ENCODE results near the gene AIFM2.
"Not testable (repeated sequence)": the region's sequence is repeated elsewhere in the genome, so short reads cannot be mapped to it uniquely, and the experiment has no call there.

Gene AIFM2

GRCh38 chr10:70090951-70091350, 41.7 kb downstream of the AIFM2 start:
- no peak for DNase-seq (ENCODE audit: low spot score)

DNA sequence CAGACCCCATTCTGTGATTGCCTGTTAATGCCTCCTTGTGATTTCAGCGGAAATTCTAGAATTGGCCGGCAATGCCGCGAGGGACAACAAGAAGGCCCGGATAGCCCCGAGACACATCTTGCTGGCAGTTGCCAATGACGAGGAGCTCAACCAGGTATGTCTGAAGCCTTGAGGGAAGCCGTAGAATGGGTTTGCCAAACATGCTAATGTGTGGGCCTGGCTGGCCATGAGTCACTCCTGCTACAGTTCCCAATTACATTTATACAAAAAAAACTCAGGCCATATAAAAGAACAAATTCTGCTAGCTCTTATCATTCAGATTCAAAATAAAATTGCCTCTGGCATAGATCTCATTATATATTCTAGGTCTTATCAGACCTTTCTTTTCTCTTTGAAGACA, 42.6 kb downstream of the AIFM2 start:
- DNase-seq (ENCODE audit: low spot score) = no peak

- no peak for DNase-seq (ENCODE audit: low spot score)
Observed at GRCh38 chr10:70088308-70088698, 44.3 kb downstream of the AIFM2 start.

DNA sequence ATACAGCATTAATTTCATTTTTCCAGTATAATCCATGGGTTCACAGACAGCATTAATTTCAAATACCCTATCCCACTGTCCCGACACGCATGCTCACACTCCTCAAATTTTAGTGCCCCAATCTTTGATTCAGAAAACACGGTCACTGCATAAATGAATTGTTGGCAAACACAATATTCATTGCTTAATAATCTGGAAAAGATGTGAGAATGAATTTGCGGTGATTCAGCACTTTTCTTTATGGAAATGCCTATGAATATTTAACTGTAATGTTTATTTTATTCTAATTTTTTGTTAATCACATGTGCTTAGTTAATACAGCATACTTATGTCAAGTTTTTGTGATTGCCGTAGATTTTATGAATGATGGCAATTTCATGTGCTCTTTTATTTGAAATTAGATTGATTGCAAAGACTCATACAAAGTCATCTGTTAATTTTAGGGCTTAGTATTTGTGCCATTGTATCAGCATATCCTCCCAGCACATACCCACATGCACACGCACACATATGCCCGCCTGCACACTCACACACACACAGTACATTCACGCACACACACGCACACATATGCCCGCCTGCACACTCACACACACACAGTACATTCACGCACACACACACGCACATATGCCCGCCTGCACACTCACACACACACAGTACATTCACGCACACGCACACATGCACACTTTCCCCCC, 44.9 kb downstream of the AIFM2 start:
- DNase-seq (ENCODE audit: low spot score) = no peak

DNA sequence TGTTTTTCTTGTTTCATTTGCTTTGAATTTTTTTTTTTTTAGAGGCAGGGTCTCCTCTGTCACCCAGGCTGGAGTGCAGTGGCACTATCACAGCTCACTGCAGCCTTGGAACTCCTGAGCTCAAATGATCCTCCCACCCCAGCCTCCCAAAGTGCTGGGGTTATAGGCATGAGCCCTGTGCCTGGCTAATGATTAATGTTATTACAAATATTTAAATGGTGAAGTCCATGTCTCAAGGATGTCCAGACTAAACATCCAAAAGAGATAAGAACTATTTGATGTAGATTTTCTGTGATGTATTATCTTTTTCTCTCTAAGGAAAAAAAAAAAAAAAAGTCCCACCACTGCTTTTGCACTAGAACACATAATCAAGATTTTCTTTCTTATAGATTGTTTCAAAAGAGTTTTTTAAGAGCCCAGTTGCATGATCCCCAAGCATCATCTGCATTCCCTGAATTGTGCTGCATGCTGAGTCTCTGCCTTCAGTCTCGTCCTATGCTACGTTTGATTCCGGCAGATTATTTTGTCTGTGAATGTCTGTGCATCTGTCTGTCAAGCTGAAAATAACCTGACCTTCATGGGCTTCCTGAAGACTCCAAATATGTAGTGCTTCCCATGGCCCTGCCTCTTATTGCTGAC, 46.5 kb downstream of the AIFM2 start:
- DNase-seq (ENCODE audit: low spot score) = no peak

GRCh38 chr10:70084189-70084588, 48.4 kb downstream of the AIFM2 start:
- no peak for DNase-seq (ENCODE audit: low spot score)

DNA sequence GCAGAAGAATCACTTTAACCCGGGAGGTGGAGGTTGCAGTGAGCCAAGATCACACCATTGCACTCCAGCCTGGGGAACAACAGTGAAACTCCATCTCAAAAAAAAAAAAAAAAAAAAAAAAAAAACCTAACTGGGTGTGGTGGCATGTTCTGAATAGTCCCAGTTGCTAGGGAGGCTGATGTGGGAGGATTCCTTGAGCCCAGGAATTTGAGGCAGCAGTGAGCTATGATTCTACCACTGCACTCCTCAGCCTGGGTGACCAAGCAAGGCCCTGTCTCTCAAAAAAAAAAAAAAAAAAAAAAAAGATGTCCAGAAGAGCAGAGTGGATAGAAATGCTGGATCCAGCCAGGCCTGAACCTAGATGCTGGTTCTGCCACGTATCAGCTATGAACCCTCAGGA, 51.8 kb downstream of the AIFM2 start:
- not testable (repeated sequence) for DNase-seq (ENCODE audit: low spot score)

DNA sequence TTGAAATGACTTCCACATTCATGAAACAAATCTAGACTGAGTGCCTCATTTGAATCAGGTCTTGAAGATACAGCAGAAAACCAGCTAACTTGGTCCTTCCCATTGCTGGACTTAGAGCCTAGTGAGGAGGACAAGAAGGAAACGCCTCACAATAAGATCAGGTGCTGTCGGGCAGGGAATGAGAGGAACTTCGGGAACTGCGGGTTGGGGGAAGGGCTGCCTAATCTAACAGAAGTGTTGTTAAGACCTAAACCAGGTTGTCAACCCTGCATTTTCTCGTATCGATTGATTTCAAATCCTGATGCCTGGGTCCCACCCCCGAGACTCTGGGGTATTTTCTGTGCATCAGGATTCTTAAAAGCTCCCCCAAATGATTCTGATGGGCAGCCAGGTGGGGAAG, 53.7 kb downstream of the AIFM2 start:
- no peak for DNase-seq (ENCODE audit: low spot score)

DNA sequence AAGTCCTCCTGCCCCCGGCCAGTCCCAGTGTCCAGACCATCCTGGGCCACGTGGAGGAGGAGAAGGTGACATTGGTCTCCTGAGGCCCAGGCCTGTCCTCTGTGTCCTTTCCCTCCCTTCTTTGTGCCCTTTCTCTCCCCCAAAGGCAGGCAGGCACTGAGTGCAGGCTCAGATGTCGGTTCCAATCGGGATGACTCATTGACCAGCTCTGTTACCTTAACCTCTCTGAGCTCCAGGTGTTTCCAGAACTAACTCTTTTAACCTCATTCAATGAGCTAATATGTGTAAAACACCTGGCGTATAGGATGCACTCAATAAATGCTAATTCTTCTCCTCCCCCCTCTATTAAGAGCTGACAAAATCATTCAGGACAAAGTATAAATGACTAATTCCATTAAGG, 54.3 kb downstream of the AIFM2 start:
- no peak for DNase-seq (ENCODE audit: low spot score)

GRCh38 chr10:70074971-70075370, 57.7 kb downstream of the AIFM2 start:
- no peak for DNase-seq (ENCODE audit: low spot score)

- no peak for DNase-seq (ENCODE audit: low spot score)
Observed at GRCh38 chr10:70074165-70074564, 58.5 kb downstream of the AIFM2 start.

GRCh38 chr10:70070834-70071233, 61.8 kb downstream of the AIFM2 start:
- no peak for DNase-seq (ENCODE audit: low spot score)

DNA sequence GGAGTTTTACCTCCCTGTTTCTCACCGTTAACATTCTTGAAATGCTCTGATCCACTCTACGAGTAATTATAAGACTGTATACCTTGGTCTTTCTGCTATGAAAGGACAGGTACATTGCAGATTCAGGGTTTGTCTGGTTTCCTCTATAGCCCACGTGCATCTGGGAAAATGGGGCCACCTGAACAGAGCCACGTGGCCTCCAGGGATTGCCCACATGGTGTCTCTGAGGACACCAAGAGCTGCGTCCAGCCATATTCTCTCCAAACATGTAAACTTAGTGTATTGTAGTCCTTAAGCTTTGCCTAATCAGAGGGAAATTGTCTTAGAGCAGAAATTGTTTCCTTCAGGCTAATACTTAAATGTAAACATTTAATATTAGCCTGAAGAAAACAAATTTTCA, 63.3 kb downstream of the AIFM2 start:
- DNase-seq (ENCODE audit: low spot score) = no peak

- DNase-seq (ENCODE audit: low spot score) = no peak
Observed at GRCh38 chr10:70068925-70069324, 63.7 kb downstream of the AIFM2 start.

DNA sequence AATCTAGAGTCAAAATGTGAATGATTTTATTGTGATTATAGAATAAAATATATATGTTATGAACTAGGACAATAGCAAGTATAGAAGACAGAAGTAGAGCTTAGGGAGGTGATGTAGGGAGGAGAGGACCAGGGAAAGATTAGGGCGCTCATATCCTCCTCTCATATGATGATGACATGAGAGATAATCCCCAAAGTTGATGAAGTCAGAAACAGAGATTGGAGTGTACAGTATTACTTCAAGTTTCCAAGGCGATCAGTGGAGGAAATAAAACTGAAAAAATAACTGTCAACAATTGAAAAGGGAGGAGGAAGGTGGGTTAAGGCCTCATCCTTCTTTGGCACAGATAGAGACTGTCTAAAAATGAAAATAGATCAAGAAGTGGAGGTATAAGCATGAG, 65.0 kb downstream of the AIFM2 start:
- no peak for DNase-seq (ENCODE audit: low spot score)

DNA sequence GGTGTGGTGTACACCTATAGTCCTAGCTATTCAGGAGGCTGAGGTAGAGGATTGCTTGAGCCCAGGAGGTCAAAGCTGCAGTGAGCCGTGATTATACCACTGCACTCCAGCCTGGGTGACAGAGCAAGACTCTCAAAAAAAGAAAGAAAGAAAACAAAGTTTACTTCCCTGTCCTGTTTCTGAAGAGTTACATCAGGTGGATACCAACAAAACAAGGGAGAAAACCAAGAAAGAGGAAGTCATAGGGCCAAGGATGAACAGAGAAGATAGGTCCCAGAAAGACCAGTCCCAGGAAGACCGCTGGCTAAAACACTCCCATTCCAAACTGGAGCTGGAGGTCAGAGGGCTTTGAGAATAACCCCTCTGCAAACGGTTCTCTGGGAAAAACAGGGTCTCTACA, 66.4 kb downstream of the AIFM2 start:
- DNase-seq (ENCODE audit: low spot score) = no peak

DNA sequence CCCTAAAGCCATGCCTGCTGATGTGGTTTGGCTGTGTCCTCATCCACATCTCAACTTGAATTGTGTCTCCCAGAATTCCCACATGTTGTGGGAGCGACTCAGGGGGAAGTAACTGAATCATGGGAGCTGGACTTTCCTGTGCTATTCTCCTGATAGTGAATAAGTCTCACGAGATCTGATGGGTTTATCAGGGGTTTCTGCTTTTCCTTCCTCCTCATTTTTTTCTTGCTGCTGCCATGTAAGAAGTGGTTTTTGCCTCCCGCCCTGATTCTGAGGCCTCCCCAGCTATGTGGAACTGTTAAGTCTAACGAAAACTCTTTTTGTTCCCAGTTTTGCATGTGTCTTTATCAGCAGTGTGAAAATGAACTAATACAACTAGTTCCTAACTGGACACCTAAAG, 68.1 kb downstream of the AIFM2 start:
- no peak for DNase-seq (ENCODE audit: low spot score)

DNA sequence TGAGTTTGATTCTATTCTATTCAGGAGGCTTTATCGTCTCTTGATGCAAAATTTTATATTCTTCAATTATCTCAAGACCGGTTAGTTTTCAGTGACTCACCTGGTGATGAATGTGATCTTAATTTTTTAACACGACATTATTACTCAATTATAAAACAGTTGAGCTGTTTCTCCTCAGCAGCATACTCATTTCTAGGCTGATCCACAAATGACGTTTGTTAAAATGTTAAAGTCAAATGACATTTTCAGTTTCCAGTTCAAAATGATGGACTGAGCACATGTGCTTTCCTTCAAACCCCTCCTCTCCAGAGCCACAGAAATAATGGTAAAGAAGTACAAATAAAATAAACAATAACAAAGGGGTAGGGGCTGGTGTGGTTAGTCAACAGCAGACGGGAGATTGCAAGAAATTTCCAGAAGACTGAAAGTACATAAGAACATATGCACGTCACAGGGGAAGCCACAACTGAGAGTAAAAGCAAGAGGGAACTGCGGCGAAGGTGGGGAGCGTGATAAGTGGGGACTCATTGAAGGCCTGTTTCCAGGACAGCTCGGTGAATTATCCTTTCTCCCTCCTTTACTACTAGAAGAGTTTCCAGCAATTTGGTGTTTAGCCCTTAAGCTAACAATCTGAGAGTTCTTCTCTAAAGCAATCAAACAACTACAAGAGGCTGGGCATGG, 69.1 kb downstream of the AIFM2 start:
- DNase-seq (ENCODE audit: low spot score) = no peak
